Activated CD8-positive, alpha-beta memory T cell treated with anti-CD3 and anti-CD28 coated beads for 1 hour (primary cell): Measurements from ENCODE around the gene HSF2.

Experiments
- DNase-seq, 2 donors: peaks; one replicate each; pipeline ENCODE4 v3.0.0-alpha.2; 2020; ENCODE audit warnings: low read depth in 1 of 2; ENCODE audit errors: extremely low read depth in 1 of 2

The HSF2 gene

GRCh38 chr6:122394016-122394415, 5.4 kb upstream of the HSF2 start:
- no peak for DNase-seq

- DNase-seq = no peak
Measured at GRCh38 chr6:122399055-122399347, 451 bp upstream of the HSF2 start.

- no peak for DNase-seq
Measured at GRCh38 chr6:122400121-122400450, 634 bp downstream of the HSF2 start.

- no peak for DNase-seq
Measured at GRCh38 chr6:122400462-122401089, 1.1 kb downstream of the HSF2 start.

GRCh38 chr6:122401104-122401503, 1.7 kb downstream of the HSF2 start:
- DNase-seq = no peak

GRCh38 chr6:122404444-122404843, 5.0 kb downstream of the HSF2 start:
- DNase-seq = no peak

GRCh38 chr6:122405417-122405816, 6.0 kb downstream of the HSF2 start:
- no peak for DNase-seq

GRCh38 chr6:122406187-122406586, 6.7 kb downstream of the HSF2 start:
- no peak for DNase-seq

- DNase-seq = no peak
Measured at GRCh38 chr6:122407712-122408111, 8.3 kb downstream of the HSF2 start.

- DNase-seq = no peak
Measured at GRCh38 chr6:122408240-122408639, 8.8 kb downstream of the HSF2 start.

GRCh38 chr6:122408702-122409458, 9.4 kb downstream of the HSF2 start:
- DNase-seq = no peak

- no peak for DNase-seq
Measured at GRCh38 chr6:122412001-122412400, 12.5 kb downstream of the HSF2 start.

GRCh38 chr6:122416825-122417224, 17.4 kb downstream of the HSF2 start:
- no peak for DNase-seq

- no peak for DNase-seq
Measured at GRCh38 chr6:122422003-122422402, 22.6 kb downstream of the HSF2 start.

GRCh38 chr6:122422614-122423267, 23.3 kb downstream of the HSF2 start:
- no peak for DNase-seq

GRCh38 chr6:122423734-122424133, 24.3 kb downstream of the HSF2 start:
- DNase-seq = no peak

GRCh38 chr6:122426597-122426996, 27.1 kb downstream of the HSF2 start:
- DNase-seq = no peak

GRCh38 chr6:122428781-122429180, 29.3 kb downstream of the HSF2 start:
- no peak for DNase-seq

GRCh38 chr6:122429323-122429722, 29.9 kb downstream of the HSF2 start:
- no peak for DNase-seq

- DNase-seq = no peak
Measured at GRCh38 chr6:122431780-122432179, 32.3 kb downstream of the HSF2 start.

GRCh38 chr6:122432816-122433215, 33.4 kb downstream of the HSF2 start:
- no peak for DNase-seq

GRCh38 chr6:122438975-122439374, 39.5 kb downstream of the HSF2 start:
- no peak for DNase-seq
